ENCODE measurements around the gene DNAJC25.

GRCh38 chr9:111601237-111602018 is 29.7 kb upstream of the DNAJC25 start:
- TF ChIP-seq CTCF (IDR thresholded peaks at IDR 0.05; ENCODE audit: poor library complexity, severe bottlenecking) (no peak), POLR2AphosphoS5 (IDR thresholded peaks at IDR 0.05) (no peak), RAD21 (conservative IDR thresholded peaks at IDR 0.05) (no peak), TAF1 (IDR thresholded peaks at IDR 0.05; ENCODE audit: low read depth) (no peak)
